GM12865 (cell line): ENCODE results near the gene AIFM2.
A peak's percentile ranks its signal among the peaks of the same experiment; 100 is the strongest.
"Not testable (repeated sequence)": the region's sequence is repeated elsewhere in the genome, so short reads cannot be mapped to it uniquely, and the experiment has no call there.

ENCODE experiments used
- DNase-seq: peaks from one replicate; pipeline ENCODE4 v3.0.0; 2010; ENCODE audit warnings: low read depth
- H3K4me3 ChIP-seq: 2 replicates; pipeline ENCODE4 v1.5.1; 2011; ENCODE audit warnings: mild to moderate bottlenecking, low read depth, low read length, control low read depth
- CTCF ChIP-seq: IDR thresholded peaks from 2 replicates; pipeline ENCODE4 v1.5.1; 2011; ENCODE audit warnings: low read length, control low read depth, low read depth, inconsistent platforms; ENCODE audit not compliant: insufficient read depth; ENCODE audit errors: missing control alignments

Gene AIFM2

DNA sequence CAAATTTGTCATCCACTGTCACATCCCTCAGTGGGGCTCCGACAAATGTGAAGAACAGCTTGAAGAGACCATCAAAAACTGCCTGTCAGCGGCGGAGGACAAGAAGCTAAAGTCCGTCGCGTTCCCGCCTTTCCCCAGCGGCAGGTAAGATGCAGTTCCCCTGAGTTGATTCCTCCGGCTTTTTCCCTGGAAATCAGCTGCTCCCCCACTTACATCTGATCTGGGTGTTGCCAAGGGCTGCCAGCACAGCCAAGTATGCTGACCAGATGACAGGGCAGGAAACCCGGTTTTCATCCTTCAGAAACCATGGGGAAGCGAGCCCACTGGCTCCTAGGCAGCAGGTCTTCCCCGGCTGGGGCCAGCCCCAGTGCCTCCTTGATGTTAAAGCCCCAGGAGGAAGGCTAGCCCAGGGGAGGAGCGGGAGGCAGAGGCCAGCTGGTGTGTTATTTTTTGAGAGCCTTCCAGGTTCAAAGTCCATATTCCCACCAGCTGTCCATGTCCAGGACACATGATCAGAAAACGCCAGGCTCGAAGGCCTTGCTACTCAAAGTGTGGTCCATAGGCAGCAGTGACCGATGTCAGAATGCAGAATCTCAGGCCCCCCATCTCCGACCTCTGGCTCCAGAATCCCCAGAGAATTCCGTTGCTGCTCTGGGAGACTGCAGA is 23.4 kb downstream of the AIFM2 start:
- TF ChIP-seq CTCF = no peak
- no peak overlapping the region for H3K4me3 ChIP-seq
- no peak for DNase-seq

GRCh38 chr10:70106958-70107791 is 25.4 kb downstream of the AIFM2 start:
- peak; percentile 66 for TF ChIP-seq CTCF
- H3K4me3 ChIP-seq = no peak overlapping the region
- peak; percentile 85 for DNase-seq

DNA sequence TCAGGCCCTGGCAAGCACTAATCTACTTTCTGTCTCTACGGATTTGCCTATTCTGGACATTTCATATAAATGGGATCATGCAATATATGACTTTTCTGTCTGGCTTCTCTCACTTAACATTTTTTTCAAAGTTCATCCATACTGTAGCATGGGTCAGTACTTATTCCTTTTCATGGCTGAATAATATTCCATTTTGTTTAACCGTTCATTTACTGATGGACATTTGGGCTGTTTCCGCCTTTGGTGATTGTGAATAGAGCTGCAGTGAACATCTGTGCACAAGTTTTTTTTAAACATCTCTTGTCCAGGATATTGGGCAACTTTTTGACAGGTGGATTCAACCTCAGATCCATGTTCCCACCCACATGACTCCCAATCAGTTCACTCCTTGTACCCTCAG is 31.0 kb downstream of the AIFM2 start:
- H3K4me3 ChIP-seq = no peak overlapping the region
- no peak for TF ChIP-seq CTCF
- no peak for DNase-seq

GRCh38 chr10:70101068-70101562 is 31.5 kb downstream of the AIFM2 start:
- DNase-seq = not testable (repeated sequence)

DNA sequence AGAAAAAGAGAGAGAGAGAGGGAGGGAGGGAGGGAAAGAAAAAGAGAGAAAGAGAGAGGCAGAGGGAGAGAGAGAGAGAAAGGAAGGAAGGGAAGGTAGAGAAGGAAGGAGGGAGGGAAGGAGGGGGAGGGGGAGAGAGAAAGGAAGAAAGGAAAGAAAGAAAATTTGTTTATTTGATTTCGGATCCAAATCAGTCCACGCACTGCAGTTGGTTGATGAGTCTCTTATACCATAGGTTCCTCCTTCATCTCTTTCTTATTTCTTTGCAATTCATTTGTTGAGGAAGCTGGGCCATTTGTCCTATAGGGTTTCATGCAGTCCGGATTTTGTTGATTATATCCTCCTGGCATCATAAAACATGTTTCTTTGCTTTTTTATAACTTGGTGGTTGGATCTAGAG is 34.4 kb downstream of the AIFM2 start:
- no peak for TF ChIP-seq CTCF
- H3K4me3 ChIP-seq = no peak overlapping the region
- DNase-seq = no peak

More at GRCh38 chr10:70101068-70101562, 31.5 kb downstream of the AIFM2 start:
- not testable (repeated sequence) for H3K4me3 ChIP-seq

DNA sequence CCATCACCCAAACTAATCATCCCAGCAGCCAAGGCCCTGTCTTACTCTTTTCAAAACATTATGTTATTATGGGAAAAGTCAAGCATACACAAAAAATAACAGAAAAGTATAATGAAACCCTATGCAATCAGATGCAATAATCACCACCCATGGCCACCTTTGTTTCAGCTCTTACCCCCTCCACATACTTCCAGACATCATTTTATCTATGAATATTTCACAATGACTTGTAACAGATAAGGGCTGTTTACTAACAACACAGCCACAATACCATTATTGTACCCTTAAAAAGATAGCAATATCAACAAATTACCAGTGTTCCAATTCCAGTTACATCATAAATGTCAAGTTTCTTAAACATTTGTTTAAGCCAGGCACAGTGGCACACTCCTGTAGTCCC is 35.2 kb downstream of the AIFM2 start:
- no peak overlapping the region for H3K4me3 ChIP-seq
- TF ChIP-seq CTCF = no peak
- DNase-seq = no peak

GRCh38 chr10:70096705-70097420 is 35.8 kb downstream of the AIFM2 start:
- no peak for TF ChIP-seq CTCF
- no peak overlapping the region for H3K4me3 ChIP-seq
- no peak for DNase-seq
